Fibroblast of lung (primary cell): ENCODE results near the gene DRAP1. TPM values are rescaled to one million over a fixed set of nuclear protein-coding genes. Genes with fewer than 3 reads are reported as not detected.
A peak's percentile ranks its signal among the peaks of the same experiment; 100 is the strongest.

Source experiments
- DNase-seq, 2 donors: peaks; one replicate each; pipeline versions ENCODE4 v3.0.0 to v3.0.0-alpha.2; 2010; ENCODE audit warnings: low read depth in 2 of 2
- H2AFZ ChIP-seq: 2 replicates; pipeline ENCODE4 v1.5.1; 2012; ENCODE audit warnings: low read length, control low read depth, inconsistent platforms
- H3K27ac ChIP-seq: 2 replicates; pipeline ENCODE4 v1.5.1; 2011; ENCODE audit warnings: low read length, control low read depth; ENCODE audit not compliant: insufficient read depth
- H3K27me3 ChIP-seq: 2 replicates; pipeline ENCODE4 v1.5.1; 2011; ENCODE audit warnings: mild to moderate bottlenecking, low read length; ENCODE audit not compliant: control insufficient read depth, insufficient read depth
- H3K36me3 ChIP-seq: 2 replicates; pipeline ENCODE4 v1.5.1; 2011; ENCODE audit warnings: low read length; ENCODE audit not compliant: control insufficient read depth, insufficient read depth
- H3K4me1 ChIP-seq: 2 replicates; pipeline ENCODE4 v1.5.1; 2011; ENCODE audit warnings: low read length; ENCODE audit not compliant: control insufficient read depth, insufficient read depth; ENCODE audit errors: extremely low read depth
- H3K4me2 ChIP-seq: 2 replicates; pipeline ENCODE4 v1.5.1; 2011; ENCODE audit warnings: low read length, control low read depth; ENCODE audit not compliant: insufficient read depth; ENCODE audit errors: extremely low read depth
- H3K4me3 ChIP-seq, 4 experiments: fragments of 200-600 bp in 1 of 4; sonication (generic) in 1 of 4; replicated peaks in 1 of 4; 2 replicates each; pipeline ENCODE4 v1.5.1; 2011 to 2016; ENCODE audit warnings: low read length in 4 of 4, low read depth in 3 of 4, mild to moderate bottlenecking in 3 of 4, control low read depth in 2 of 4, inconsistent platforms in 1 of 4, mixed read lengths in 1 of 4; ENCODE audit not compliant: insufficient read depth in 1 of 4; ENCODE audit errors: control extremely low read depth in 1 of 4
- H3K79me2 ChIP-seq: 2 replicates; pipeline ENCODE4 v1.5.1; 2012; ENCODE audit warnings: mild to moderate bottlenecking, low read length, inconsistent platforms; ENCODE audit not compliant: control insufficient read depth, insufficient read depth
- H3K9ac ChIP-seq: 2 replicates; pipeline ENCODE4 v1.5.1; 2011; ENCODE audit warnings: mild to moderate bottlenecking, low read length, control low read depth; ENCODE audit not compliant: insufficient read depth
- H3K9me3 ChIP-seq: 2 replicates; pipeline ENCODE4 v1.5.1; 2012; ENCODE audit warnings: low read depth, low read length; ENCODE audit not compliant: control insufficient read depth, insufficient read depth
- H4K20me1 ChIP-seq: 2 replicates; pipeline ENCODE4 v1.5.1; 2011; ENCODE audit warnings: low read length; ENCODE audit not compliant: control insufficient read depth, insufficient read depth; ENCODE audit errors: extremely low read depth
- EZH2 ChIP-seq: IDR thresholded peaks from 2 replicates; pipeline ENCODE4 v1.5.1; 2012; ENCODE audit warnings: low read length, control low read depth, mild to moderate bottlenecking; ENCODE audit errors: missing control alignments
- polyA plus RNA-seq, 2 donors: library from polyadenylated mRNA; depleted of rRNA in 1 of 2; stranded (reverse) in 1 of 2; unstranded in 1 of 2; fragments of >200 nt; gene quantifications; 2 replicates each; pipeline ENCODE4 v1.2.1, GENCODE V29; 2011 to 2012; ENCODE audit warnings: missing spikeins in 1 of 2
- total RNA-seq: library from RNA; depleted of rRNA; stranded (reverse); fragments of >200 nt; gene quantifications from 2 replicates; pipeline ENCODE4 v1.2.1, GENCODE V29; 2014
- TF ChIP-seq, protein P1 (sequence below), 2 donors: IDR thresholded peaks in 1 of 2; conservative IDR thresholded peaks in 1 of 2; 1 replicate in 1 of 2; 2 replicates in 1 of 2; pipeline ENCODE4 v1.5.1; 2011 to 2012; ENCODE audit warnings: low read length in 2 of 2, control low read depth in 1 of 2, inconsistent platforms in 1 of 2, low read depth in 1 of 2, mild to moderate bottlenecking in 1 of 2

Gene DRAP1
- total and polyA plus RNA-seq, 2 donors (not counting 1 experiment from before 2014, with no cell fraction given), result 130 to 300 TPM

- peak overlapping the region; percentile 82 for H3K9ac ChIP-seq
- TF ChIP-seq, protein P1, sequence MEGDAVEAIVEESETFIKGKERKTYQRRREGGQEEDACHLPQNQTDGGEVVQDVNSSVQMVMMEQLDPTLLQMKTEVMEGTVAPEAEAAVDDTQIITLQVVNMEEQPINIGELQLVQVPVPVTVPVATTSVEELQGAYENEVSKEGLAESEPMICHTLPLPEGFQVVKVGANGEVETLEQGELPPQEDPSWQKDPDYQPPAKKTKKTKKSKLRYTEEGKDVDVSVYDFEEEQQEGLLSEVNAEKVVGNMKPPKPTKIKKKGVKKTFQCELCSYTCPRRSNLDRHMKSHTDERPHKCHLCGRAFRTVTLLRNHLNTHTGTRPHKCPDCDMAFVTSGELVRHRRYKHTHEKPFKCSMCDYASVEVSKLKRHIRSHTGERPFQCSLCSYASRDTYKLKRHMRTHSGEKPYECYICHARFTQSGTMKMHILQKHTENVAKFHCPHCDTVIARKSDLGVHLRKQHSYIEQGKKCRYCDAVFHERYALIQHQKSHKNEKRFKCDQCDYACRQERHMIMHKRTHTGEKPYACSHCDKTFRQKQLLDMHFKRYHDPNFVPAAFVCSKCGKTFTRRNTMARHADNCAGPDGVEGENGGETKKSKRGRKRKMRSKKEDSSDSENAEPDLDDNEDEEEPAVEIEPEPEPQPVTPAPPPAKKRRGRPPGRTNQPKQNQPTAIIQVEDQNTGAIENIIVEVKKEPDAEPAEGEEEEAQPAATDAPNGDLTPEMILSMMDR (conservative IDR thresholded peaks at IDR 0.05 in 1 of 2, IDR thresholded peaks at IDR 0.05 in 1 of 2; ENCODE audit: low read depth in 1 of 2, low read length in 2 of 2), result no peak
- no peak for TF ChIP-seq EZH2
- H4K20me1 ChIP-seq, result no peaks in the 10 kb centered on the region
- H3K79me2 ChIP-seq, result peaks cover 30% of the 10 kb centered on the region
- peak overlapping the region; percentile 64 to 81 (median 76) for H3K4me3 ChIP-seq
- DNase-seq, result no peak
- peak overlapping the region; percentile 88 for H3K27ac ChIP-seq
- H3K4me2 ChIP-seq, result peak overlapping the region; percentile 96
- no peaks in the 10 kb centered on the region for H3K9me3 ChIP-seq
- H2AFZ ChIP-seq, result no peak overlapping the region
- H3K36me3 ChIP-seq, result peaks cover 29% of the 10 kb centered on the region
- H3K27me3 ChIP-seq, result no peaks in the 10 kb centered on the region
- H3K4me1 ChIP-seq, result peaks cover 23% of the 10 kb centered on the region
These were observed 48.2 kb upstream of the DRAP1 start for GRCh38 chr11:65870706-65871681.

GRCh38 chr11:65871811-65872548 lies 47.2 kb upstream of the DRAP1 start:
- DNase-seq, result peak; percentile 21 to 41

More at GRCh38 chr11:65871811-65872548, 47.2 kb upstream of the DRAP1 start:
- H3K27me3 ChIP-seq, result no peaks in the 10 kb centered on the region
- peak overlapping the region; percentile 96 for H3K4me2 ChIP-seq
- peak overlapping the region; percentile 88 for H3K27ac ChIP-seq
- peaks cover 30% of the 10 kb centered on the region for H3K79me2 ChIP-seq
- TF ChIP-seq EZH2, result no peak
- TF ChIP-seq, protein P1 (conservative IDR thresholded peaks at IDR 0.05 in 1 of 2, IDR thresholded peaks at IDR 0.05 in 1 of 2; ENCODE audit: low read depth in 1 of 2, low read length in 2 of 2), result peak; percentile 21 to 22
- H3K36me3 ChIP-seq, result peaks cover 23% of the 10 kb centered on the region
- peak overlapping the region; percentile 64 to 81 (median 76) for H3K4me3 ChIP-seq
- peaks cover 23% of the 10 kb centered on the region for H3K4me1 ChIP-seq
- no peaks in the 10 kb centered on the region for H4K20me1 ChIP-seq
- H2AFZ ChIP-seq, result no peak overlapping the region
- no peaks in the 10 kb centered on the region for H3K9me3 ChIP-seq
- H3K9ac ChIP-seq, result peak overlapping the region; percentile 82
